Activated T-cell treated with anti-CD3 and anti-CD28 coated beads, Interleukin-2, amount 50 U/mL, for 24 hours (primary cell): ENCODE results near the gene OR9Q2.
"Not testable (repeated sequence)": the region's sequence is repeated elsewhere in the genome, so short reads cannot be mapped to it uniquely, and the experiment has no call there.

ENCODE experiments used
- DNase-seq: peaks from one replicate; pipeline ENCODE4 v3.0.0-alpha.2; 2020
- H3K27ac Mint-ChIP-seq: 2 replicates; pipeline ENCODE4 v1.8.0; 2020; ENCODE audit warnings: mild to moderate bottlenecking, mixed read lengths
- H3K27me3 Mint-ChIP-seq: 2 replicates; pipeline ENCODE4 v1.8.0; 2020; ENCODE audit warnings: mixed read lengths
- H3K36me3 Mint-ChIP-seq: 2 replicates; pipeline ENCODE4 v1.8.0; 2020; ENCODE audit warnings: low read depth, mixed read lengths
- H3K4me1 Mint-ChIP-seq: 2 replicates; pipeline ENCODE4 v1.8.0; 2020; ENCODE audit warnings: low read depth, mixed read lengths
- H3K4me3 Mint-ChIP-seq: 2 replicates; pipeline ENCODE4 v1.8.0; 2020; ENCODE audit warnings: mild to moderate bottlenecking, moderate library complexity, mixed read lengths
- H3K9me3 Mint-ChIP-seq: 2 replicates; pipeline ENCODE4 v1.8.0; 2020; ENCODE audit warnings: mixed read lengths

OR9Q2 gene

DNA sequence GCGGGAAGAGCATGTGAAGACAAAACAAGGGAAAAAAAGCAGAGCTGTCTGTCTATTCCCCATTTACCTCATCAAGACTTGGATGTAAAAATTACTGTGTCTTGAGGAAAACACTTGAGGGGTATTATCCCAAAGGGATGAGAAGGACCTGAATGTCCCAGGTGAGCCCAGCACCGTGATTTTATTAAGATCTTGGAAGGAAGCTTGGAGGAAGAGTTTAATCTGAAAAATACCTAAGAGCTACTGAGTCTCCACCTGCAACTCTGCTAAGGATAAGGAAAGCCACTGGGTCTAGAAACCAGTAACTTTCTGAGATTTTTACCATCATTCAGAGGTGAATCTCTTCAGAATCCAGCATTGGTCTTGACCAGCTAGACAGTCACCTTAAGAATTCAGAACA lies 23.6 kb downstream of the OR9Q2 start, which contains the start of gene OR1S1:
OR1S1 (plus strand) TSS at position 301 of the 400 bp plus-strand sequence.
- H3K4me1 Mint-ChIP-seq, H3K36me3 Mint-ChIP-seq, H3K9me3 Mint-ChIP-seq, H3K27ac Mint-ChIP-seq, H3K4me3 Mint-ChIP-seq, DNase-seq: not testable (repeated sequence)
- H3K27me3 Mint-ChIP-seq, result peaks cover 16% of the 10 kb centered on the region

DNA sequence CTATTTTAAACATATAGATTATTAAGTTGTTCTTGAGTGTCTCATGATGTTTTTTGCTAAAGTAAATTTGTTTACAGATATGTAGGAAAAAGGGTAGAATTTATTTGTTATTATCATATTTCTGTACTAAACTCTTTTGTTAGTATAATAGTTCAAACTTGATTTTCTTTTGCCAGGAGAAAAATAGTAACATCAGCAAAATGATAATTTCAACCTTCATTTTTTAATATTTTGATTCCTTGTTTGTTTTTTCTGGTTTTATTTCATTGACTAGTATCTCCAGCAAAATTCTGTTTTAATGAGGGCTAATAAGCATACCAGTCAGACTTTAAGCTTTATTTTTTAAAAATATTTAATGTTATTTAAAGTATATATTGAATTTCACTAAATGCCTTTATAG lies 27.6 kb downstream of the OR9Q2 start:
- Mint-ChIP-seq H3K4me3 (no peak overlapping the region), H3K27ac (no peak overlapping the region), H3K4me1 (no peaks in the 10 kb centered on the region), H3K36me3 (no peaks in the 10 kb centered on the region), H3K27me3 (peaks cover 16% of the 10 kb centered on the region), H3K9me3 (no peaks in the 10 kb centered on the region)
- DNase-seq, result no peak

DNA sequence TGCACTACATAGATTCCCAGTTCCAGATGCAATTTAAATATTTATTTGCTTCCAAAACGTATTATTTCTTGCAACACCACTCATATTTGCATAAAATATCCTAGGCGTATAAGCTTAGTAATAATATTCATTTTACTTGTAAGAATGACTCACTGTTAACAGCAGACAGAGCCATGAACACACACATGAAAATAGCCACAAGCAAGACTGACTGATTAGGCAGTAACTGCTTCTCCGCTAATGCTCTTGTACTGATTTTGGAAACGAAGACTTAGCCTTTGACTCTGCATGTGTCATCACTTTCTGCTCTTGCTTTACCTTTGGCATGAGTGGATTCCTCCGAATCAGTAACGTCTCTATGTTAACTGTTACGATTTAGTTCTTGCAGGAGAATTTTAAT lies 33.9 kb downstream of the OR9Q2 start:
- Mint-ChIP-seq H3K4me1 (no peaks in the 10 kb centered on the region), H3K4me3 (no peak overlapping the region), H3K36me3 (no peaks in the 10 kb centered on the region), H3K27ac (no peak overlapping the region), H3K9me3 (no peaks in the 10 kb centered on the region), H3K27me3 (peaks cover 7% of the 10 kb centered on the region)
- DNase-seq, result no peak

DNA sequence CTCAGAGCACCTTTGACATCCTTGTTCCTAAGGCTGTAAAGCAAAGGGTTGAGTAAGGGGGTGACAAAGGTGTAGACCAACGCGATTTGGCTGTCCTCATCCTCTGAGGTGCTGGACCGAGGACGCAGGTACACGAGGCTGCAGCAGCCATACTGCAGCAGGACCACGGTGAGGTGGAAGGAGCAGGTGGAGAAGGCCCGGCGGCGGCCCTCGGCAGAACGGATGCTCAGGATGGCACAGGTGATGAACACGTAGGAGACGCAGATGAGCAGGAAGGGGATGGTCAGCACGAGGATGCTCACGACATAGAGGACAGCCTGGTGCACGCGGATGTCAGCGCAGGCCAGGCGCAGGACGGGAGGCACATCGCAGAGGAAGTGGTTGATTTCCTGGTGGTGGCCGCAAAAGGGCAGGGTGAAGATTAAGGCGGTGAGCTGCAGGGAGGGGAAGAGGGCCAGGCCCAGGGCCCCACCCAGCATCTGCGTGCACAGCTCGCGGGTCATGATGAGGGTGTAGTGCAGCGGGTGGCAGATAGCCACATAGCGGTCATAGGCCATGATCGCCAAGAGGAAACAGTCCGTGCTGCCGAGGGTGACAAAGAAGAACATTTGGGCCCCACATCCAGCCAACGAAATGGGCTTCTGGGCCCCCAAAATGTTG lies 39.2 kb downstream of the OR9Q2 start:
- Mint-ChIP-seq H3K27me3 (peaks cover 7% of the 10 kb centered on the region), H3K4me3 (no peak overlapping the region), H3K4me1 (no peaks in the 10 kb centered on the region), H3K27ac (no peak overlapping the region), H3K9me3 (no peaks in the 10 kb centered on the region), H3K36me3 (no peaks in the 10 kb centered on the region)
- no peak for DNase-seq
